HG03558 (cell line): ENCODE measurements around the gene ELMOD3.
"Not testable (repeated sequence)": the region's sequence is repeated elsewhere in the genome, so short reads cannot be mapped to it uniquely, and the experiment has no call there.

Experiments used
- ATAC-seq: cut with Tn5 transposase; IDR thresholded peaks from one replicate; pipeline ENCODE4 v1.9.1; 2021; ENCODE audit warnings: moderate number of reproducible peaks; ENCODE audit not compliant: unreplicated experiment; ENCODE audit errors: extremely low read depth

ELMOD3 gene

DNA sequence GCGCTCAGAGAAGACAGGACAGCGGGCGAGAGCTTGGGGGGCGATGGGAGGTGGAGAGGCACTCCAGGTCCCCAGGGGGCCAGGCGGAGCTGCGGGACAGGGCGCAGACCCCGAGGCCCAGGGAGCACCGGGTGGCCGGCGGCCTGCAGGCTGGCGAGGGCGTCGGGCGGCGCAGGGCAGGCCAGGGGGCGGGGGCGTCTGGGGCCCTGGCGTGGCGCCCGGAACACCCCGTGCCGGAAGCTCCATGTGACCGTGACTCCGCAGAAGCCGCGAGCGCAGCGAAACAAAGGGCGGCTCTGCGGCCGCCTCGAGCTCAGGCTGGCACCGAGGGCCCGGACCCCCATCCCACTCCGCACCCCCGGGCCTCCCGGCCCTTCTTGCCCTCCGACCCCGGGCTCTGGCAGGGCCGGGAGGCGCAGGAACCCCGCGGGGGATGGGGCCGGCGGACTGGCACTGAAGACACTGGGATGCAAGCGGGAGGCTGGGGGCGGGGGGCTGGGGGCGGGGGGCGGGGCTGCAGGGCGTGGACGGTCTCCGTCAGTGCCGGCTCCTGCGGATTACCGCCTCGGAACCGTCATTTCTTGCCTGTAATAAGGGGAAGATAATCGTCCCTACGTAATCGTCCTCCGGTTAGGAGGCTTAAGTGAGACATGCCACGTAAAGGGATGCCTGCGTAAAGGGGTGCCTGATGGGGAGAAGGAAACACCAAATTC, 83.1 kb downstream of the ELMOD3 start:
- ATAC-seq, result peak; percentile 68

DNA sequence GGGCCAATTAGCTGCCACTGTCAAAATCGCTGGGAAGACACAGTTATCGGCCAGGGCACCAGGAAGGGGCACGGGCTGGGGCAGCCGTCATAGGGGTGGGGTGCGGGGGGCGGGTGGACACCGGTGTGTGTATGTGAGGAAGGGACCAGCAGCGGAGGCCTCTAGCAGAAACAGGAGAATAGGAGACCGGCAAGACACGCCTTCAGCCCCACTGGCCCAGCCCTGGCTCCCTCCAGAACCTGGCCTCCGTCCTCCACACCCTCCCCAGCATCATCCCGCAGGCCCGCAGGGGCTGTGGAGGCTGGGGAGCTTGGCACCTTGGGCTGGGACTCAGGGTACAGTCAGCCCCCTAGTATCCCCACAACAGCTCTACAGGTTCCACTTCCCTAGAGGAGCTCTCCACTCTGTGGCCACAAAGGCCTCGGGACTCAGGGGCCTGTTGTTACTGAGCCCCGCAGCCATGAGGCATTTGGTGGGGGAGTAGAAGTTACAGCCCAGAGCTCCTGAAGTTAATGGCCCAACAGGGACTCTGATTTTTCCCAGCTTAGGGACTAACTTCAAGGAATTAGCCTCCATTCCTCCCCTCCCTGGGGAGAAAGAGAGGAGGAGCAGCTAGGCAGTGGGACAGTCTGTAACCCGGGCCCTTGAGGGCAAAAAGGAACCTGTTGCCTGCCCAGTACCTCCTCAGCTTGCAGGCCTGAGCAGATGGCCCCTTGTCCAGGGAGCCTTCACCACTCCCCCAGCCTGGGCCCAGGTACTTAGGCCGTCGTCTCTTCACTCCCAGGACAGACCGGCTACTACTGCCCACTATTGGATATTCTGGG, 83.8 kb downstream of the ELMOD3 start:
- ATAC-seq, result no peak

DNA sequence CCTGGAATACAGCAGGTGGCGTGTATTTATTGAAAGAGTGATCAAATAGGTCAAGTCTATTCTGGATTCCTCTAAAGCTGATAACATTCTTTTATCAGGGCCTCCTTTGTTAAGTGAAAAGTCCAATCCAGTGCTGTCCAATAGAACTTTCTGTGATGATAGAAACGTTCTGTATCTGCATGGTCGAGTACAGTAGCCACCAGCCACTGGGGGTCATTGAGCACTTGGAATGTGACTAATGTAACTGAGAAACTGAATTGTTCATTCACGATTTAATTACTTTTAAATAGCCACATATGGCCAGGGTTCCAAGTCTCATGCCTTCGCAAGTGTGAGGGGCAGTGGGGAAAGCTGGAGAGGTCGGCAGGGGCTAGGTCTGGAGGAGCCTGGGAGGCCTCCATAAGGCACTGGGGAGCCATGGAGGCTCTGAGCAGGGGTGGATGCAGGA, 84.5 kb downstream of the ELMOD3 start:
- ATAC-seq, result no peak

DNA sequence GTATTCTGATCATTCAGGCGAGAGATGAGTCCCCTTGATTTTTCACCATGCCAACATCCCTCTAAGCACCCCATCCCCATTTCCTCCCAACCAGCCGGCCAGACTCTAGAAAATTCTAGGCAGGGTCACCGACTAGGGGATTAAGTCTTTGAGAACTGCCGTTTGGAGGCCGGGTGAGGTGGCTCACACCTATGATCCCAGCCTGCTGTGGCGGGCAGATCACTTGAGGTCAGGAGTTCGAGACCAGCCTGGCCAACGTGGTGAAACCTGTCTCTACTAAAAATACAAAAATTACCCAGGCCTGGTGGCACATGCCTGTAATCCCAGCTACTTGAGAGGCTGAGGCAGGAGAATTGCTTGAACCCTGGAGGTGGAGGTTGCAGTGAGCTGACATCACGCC, 85.0 kb downstream of the ELMOD3 start:
- not testable (repeated sequence) for ATAC-seq

DNA sequence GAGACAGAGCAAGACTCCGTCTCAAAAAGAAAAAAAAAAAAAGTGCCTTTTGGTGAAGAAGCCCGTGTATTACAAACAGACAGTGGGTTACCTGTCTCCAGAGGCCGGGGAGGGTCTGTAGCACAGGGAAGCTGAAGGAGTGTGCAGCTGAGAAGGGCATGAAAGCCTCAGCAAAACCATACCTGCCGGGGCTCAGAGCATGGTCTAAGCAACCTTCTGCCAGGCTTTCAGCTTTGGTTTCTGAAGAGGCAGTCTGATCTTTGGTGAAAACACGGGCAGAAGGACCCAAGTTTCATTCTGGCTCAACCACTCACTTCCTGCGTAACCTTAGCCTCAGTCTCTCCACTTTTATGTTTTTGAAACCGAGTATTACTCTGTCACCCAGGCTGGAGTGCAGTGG, 85.4 kb downstream of the ELMOD3 start:
- ATAC-seq, result no peak

DNA sequence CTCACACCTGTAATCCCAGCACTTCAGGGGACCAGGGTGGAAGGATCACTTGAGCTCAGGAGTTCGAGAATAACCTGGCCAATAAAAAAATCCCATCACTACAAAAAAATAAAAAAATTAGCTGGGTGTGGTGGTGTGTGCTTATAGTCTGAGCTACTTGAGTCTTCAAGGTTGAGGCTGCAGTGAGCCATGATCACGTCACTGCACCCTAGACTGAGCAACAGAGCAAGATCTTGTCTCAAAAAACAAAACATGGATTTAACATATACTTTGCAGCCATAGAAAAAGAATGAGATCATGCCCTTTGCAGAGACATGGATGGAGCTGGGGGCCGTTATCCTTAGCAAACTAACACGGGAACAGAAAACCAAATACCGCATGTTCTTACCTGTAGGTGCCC, 86.2 kb downstream of the ELMOD3 start:
- ATAC-seq, result no peak
